IMR-90 (cell line): ENCODE results near the gene AK3.

Experiments used
- BHLHE40 ChIP-seq: fragments of 150-350 bp; IDR thresholded peaks from 2 replicates; pipeline ENCODE4 v1.6.1; 2016; ENCODE audit warnings: mild to moderate bottlenecking, low read depth, low read length
- CEBPB ChIP-seq: IDR thresholded peaks from 2 replicates; pipeline ENCODE4 v1.6.1; 2012; ENCODE audit warnings: low read depth, low read length, improper control_type of control experiment
- MXI1 ChIP-seq: IDR thresholded peaks from 2 replicates; pipeline ENCODE4 v1.6.1; 2012; ENCODE audit warnings: low read depth, mild to moderate bottlenecking, low read length, moderate library complexity, borderline replicate concordance
- NFE2L2 ChIP-seq: fragments of 150-350 bp; IDR thresholded peaks from 2 replicates; pipeline ENCODE4 v1.6.1; 2016; ENCODE audit warnings: low read depth, mild to moderate bottlenecking, low read length
- POLR2A ChIP-seq: IDR thresholded peaks from 2 replicates; pipeline ENCODE4 v1.6.1; 2012; ENCODE audit warnings: mild to moderate bottlenecking, low read depth, low read length
- RAD21 ChIP-seq: IDR thresholded peaks from 2 replicates; pipeline ENCODE4 v1.6.1; 2012; ENCODE audit warnings: low read length, improper control_type of control experiment
- RCOR1 ChIP-seq: IDR thresholded peaks from 2 replicates; pipeline ENCODE4 v1.6.1; 2012; ENCODE audit warnings: mild to moderate bottlenecking, low read length, improper control_type of control experiment; ENCODE audit not compliant: insufficient replicate concordance
- RFX5 ChIP-seq: IDR thresholded peaks from 2 replicates; pipeline ENCODE4 v1.8.0; 2012; ENCODE audit warnings: low read depth, mild to moderate bottlenecking, low read length, moderate library complexity
- SMC3 ChIP-seq: fragments of 150-350 bp; IDR thresholded peaks from 2 replicates; pipeline ENCODE4 v1.6.1; 2016; ENCODE audit warnings: low read depth, mild to moderate bottlenecking, antibody characterized with exemption, low read length, moderate library complexity
- TF ChIP-seq, protein P1 (sequence below): conservative IDR thresholded peaks from 2 replicates; pipeline ENCODE4 v1.5.1; 2012; ENCODE audit warnings: mild to moderate bottlenecking, low read depth, low read length, improper control_type of control experiment
- TF ChIP-seq, protein P2 (sequence below): fragments of 150-350 bp; IDR thresholded peaks from 2 replicates; pipeline ENCODE4 v1.6.1; 2017; ENCODE audit warnings: mild to moderate bottlenecking, antibody characterized with exemption, low read length, low read depth
- TF ChIP-seq, protein P3 (sequence below): fragments of 150-350 bp; IDR thresholded peaks from 2 replicates; pipeline ENCODE4 v1.6.1; 2016; ENCODE audit warnings: low read depth, mild to moderate bottlenecking, low read length, moderate library complexity, borderline replicate concordance

DNA sequence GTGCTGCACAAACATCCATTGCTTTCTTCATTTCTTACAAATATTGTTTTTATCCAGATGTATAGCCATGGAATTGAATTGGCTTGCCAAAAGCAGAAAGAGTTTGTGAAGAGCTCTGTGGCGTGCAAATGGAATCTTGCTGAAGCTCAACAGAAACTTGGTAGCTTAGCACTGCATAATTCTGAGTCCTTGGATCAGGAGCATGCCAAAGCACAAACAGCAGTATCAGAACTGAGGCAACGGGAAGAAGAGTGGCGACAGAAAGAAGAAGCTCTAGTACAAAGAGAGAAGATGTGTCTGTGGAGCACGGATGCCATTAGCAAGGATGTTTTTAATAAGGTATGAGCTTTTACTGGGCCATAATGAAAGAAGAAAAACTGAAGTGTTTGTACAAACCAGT, 56.2 kb downstream of the AK3 start:
- no peak for TF ChIP-seq RFX5
- TF ChIP-seq BHLHE40: no peak
- TF ChIP-seq, protein P1, sequence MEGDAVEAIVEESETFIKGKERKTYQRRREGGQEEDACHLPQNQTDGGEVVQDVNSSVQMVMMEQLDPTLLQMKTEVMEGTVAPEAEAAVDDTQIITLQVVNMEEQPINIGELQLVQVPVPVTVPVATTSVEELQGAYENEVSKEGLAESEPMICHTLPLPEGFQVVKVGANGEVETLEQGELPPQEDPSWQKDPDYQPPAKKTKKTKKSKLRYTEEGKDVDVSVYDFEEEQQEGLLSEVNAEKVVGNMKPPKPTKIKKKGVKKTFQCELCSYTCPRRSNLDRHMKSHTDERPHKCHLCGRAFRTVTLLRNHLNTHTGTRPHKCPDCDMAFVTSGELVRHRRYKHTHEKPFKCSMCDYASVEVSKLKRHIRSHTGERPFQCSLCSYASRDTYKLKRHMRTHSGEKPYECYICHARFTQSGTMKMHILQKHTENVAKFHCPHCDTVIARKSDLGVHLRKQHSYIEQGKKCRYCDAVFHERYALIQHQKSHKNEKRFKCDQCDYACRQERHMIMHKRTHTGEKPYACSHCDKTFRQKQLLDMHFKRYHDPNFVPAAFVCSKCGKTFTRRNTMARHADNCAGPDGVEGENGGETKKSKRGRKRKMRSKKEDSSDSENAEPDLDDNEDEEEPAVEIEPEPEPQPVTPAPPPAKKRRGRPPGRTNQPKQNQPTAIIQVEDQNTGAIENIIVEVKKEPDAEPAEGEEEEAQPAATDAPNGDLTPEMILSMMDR: no peak
- no peak for TF ChIP-seq MXI1
- TF ChIP-seq, protein P2, sequence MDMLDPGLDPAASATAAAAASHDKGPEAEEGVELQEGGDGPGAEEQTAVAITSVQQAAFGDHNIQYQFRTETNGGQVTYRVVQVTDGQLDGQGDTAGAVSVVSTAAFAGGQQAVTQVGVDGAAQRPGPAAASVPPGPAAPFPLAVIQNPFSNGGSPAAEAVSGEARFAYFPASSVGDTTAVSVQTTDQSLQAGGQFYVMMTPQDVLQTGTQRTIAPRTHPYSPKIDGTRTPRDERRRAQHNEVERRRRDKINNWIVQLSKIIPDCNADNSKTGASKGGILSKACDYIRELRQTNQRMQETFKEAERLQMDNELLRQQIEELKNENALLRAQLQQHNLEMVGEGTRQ: no peak
- no peak for TF ChIP-seq RCOR1
- TF ChIP-seq POLR2A: no peak
- TF ChIP-seq CEBPB: no peak
- TF ChIP-seq RAD21: no peak
- TF ChIP-seq, protein P3, sequence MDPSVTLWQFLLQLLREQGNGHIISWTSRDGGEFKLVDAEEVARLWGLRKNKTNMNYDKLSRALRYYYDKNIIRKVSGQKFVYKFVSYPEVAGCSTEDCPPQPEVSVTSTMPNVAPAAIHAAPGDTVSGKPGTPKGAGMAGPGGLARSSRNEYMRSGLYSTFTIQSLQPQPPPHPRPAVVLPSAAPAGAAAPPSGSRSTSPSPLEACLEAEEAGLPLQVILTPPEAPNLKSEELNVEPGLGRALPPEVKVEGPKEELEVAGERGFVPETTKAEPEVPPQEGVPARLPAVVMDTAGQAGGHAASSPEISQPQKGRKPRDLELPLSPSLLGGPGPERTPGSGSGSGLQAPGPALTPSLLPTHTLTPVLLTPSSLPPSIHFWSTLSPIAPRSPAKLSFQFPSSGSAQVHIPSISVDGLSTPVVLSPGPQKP: no peak
- TF ChIP-seq NFE2L2: no peak
- TF ChIP-seq SMC3: no peak
